ENCODE results near the gene ABHD1.

ABHD1 gene

DNA sequence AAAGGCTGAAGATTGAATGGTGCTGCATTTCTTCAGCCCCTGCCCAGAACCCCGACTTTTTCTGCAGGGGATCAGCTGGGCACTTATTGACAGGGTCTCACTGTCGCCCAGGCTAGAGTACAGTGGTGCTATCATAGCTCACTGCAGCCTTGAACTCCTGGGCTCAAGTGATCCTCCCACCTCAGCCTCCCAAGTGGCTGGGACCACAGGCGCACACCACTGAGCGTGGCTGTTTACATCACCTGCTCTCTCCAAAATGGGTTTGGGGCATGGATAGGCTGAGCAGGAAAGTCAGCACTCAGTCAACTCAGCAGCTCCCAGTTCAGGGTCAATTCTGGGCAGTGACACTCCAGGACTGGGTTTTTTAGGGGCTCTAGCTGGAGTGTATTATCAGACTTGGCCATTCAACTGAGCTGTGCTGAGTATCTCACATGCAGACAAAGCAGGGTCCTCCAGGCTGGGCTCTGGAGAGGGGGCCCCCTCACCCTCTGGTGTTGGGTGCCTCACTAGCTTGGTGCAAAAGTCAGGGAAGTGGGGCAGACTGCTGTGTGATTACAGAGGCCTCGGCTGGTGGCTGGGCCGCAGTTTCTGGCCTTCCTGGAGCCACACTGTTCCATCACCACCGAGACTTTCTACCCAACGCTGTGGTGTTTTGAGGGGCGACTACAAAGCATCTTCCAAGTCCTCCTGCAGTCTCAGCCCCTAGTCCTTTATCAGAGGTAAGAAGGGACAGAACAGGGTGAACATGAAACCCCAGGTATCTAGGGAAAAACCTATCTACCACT lies 4.5 kb downstream of the ABHD1 start:
- DNase-seq (ENCODE audit: low read depth), result no peak
- TF ChIP-seq, protein P1, sequence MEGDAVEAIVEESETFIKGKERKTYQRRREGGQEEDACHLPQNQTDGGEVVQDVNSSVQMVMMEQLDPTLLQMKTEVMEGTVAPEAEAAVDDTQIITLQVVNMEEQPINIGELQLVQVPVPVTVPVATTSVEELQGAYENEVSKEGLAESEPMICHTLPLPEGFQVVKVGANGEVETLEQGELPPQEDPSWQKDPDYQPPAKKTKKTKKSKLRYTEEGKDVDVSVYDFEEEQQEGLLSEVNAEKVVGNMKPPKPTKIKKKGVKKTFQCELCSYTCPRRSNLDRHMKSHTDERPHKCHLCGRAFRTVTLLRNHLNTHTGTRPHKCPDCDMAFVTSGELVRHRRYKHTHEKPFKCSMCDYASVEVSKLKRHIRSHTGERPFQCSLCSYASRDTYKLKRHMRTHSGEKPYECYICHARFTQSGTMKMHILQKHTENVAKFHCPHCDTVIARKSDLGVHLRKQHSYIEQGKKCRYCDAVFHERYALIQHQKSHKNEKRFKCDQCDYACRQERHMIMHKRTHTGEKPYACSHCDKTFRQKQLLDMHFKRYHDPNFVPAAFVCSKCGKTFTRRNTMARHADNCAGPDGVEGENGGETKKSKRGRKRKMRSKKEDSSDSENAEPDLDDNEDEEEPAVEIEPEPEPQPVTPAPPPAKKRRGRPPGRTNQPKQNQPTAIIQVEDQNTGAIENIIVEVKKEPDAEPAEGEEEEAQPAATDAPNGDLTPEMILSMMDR (IDR thresholded peaks at IDR 0.05; ENCODE audit: control insufficient read depth, extremely low read depth, insufficient read depth), result no peak
- no peak overlapping the region for H3K4me3 ChIP-seq (ENCODE audit: low read depth, low read length)

DNA sequence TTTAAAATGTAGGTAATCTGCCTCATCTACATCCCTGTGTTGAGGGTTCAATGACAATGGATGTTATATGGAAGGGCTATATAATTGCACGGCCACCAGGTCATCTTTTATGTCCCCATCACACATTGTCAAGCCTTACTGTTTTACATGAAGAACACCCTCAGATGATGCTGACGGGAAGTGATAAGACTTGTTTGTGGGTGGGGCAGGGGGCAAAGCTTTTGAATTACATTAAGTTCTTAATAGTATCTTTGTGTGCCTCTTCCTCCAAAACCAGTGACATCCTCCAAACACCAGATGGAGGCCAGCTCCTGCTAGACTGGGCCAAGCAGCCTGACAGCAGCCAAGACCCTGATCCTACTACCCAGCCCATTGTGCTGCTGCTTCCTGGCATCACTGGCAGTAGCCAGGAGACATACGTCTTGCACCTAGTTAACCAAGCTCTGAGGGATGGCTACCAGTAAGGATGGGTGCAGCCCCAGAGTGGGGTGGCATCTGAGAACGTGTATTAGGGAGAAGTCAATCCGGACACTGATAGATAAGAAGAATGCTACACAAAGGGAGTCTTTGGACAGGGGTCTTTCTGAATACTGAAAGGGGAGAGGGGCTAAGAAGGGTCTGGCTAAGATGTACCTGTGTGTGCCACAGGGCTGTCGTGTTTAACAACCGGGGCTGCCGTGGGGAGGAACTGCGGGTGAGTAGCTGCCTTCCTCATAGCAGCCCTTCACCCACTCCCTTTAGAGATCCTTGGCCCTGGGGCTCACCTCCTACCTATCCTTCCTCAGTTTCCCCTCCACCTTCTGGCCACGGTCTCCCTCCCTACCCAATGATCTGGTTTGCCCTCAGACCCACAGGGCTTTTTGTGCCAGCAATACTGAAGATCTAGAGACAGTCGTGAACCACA lies 5.3 kb downstream of the ABHD1 start:
- no peak overlapping the region for H3K4me3 ChIP-seq (ENCODE audit: low read depth, low read length)
- DNase-seq (ENCODE audit: low read depth), result no peak
- TF ChIP-seq, protein P1 (IDR thresholded peaks at IDR 0.05; ENCODE audit: control insufficient read depth, extremely low read depth, insufficient read depth), result no peak

DNA sequence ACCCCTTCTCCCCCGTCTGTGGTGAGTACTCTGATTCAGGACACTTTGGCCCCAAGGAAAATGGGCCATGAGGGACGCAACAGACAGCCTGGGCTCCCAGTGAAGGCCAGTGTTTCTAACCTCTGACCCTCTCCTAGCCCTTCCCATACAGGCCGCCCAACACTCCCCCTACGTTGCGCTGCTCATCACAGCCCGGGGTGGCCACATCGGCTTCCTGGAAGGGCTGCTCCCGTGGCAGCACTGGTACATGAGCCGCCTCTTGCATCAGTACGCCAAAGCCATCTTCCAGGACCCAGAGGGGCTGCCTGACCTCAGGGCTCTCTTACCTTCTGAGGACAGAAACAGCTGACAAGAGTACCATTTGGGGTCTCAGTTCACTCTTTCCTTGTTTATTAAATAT lies 6.8 kb downstream of the ABHD1 start:
- no peak for DNase-seq (ENCODE audit: low read depth)
- no peak overlapping the region for H3K4me3 ChIP-seq (ENCODE audit: low read depth, low read length)
- TF ChIP-seq, protein P1 (IDR thresholded peaks at IDR 0.05; ENCODE audit: control insufficient read depth, extremely low read depth, insufficient read depth), result no peak

DNA sequence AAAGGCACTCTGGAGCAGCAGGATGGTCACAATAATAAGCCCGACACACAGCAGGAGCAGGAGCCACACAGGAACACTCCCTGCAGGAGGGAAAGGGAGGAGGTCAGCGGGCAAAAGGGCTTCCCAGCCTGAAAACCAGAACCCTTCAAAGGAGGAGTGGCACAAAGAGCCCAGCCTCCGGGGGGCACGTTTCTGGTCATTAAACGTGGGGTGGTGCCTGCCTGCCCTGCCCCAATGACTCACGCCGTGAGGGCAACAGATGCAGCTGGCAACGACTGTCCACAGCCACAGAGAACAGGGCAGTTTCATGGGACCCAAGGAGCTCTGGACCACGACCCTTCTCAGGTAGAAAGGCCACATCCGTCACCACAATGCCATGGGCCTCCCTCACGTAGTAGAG lies 7.8 kb downstream of the ABHD1 start:
- no peak overlapping the region for H3K4me3 ChIP-seq (ENCODE audit: low read depth, low read length)
- no peak for DNase-seq (ENCODE audit: low read depth)
- TF ChIP-seq, protein P1 (IDR thresholded peaks at IDR 0.05; ENCODE audit: control insufficient read depth, extremely low read depth, insufficient read depth), result no peak

DNA sequence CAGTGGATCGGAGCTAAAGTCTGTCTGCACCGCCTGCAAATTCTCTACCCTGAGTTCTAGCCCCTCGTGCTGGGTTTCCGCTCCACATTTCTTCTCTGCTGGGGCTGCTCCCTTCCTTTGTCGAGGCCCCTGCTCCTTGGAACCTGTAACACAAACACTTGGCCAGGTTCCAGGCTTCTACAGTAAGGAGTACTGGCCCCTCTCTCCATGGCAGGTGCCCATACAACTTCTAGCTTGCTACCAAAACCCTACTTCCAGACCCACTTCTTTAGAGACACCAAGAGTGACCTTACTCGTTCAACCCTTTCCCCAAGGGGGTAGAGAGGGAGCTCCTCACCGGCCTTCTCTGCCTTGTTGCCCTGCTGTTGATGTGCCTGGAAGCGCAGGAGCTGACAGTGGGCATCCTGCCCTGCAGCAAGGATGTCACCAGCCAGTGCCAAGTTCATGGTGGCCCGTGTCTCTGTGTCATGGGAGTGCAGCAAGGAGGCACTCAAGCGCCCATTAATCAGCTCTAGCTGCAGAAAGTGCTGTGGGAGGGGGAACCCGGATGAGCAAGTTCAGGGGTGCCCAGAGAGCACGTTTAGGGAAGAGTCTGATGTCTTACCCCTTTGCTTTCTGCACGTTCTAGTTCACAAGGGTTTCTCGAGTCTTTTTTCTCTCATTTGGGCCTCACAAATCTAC lies 9.7 kb downstream of the ABHD1 start:
- peak overlapping the region; percentile 96 for H3K4me3 ChIP-seq (ENCODE audit: low read depth, low read length)
- no peak for DNase-seq (ENCODE audit: low read depth)
- TF ChIP-seq, protein P1 (IDR thresholded peaks at IDR 0.05; ENCODE audit: control insufficient read depth, extremely low read depth, insufficient read depth), result no peak

DNA sequence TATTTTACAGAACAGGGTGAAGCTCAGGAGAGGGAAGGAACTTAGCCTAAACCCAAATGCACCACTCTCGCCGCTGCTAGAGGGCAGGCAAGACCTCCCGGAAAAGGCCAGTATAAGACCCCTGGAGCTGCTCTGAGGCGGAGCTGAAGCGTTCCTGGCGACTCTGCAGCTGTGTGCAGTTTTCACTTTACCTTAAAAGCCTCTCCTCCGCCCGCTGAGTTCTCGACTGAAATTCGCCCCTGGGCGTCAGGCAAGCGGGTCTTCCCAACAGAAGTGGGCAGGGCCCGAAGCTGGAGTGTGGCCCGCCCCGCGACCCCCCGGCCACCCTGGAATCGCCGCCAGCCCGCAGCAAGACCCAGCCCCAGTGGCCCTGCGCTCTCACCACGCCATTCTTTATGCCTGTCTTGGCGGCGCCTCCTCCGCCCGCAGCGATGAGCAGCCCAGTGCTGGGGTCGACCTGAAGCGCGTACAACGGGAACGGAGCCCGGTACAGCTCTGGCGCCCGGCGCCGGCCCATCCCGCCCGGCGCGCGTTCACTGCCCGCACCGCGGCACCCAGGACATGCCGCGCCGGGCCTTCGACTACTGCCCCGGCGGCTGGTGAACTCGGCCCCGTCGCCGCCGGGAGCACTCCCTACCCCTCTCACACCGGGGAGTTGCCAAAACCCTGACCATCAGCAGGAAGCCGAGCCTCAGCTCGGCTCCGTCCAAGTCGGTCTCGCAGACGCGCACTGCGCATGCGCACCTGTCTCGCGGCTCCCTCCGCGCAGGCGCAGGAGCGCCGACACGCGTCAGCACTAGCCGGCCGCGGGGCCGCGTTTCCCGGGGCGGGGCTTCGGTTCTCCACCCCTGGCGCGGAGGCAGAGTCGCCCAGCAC lies 10.5 kb downstream of the ABHD1 start, which contains the start of gene PREB:
Gene PREB, minus strand, starts transcription at position 732 of the 876 bp plus-strand sequence. Its CDS starts 215 bp downstream, at position 517.
- TF ChIP-seq, protein P1 (IDR thresholded peaks at IDR 0.05; ENCODE audit: control insufficient read depth, extremely low read depth, insufficient read depth), result no peak
- DNase-seq (ENCODE audit: low read depth), result peak; percentile 73
- peak within 1 kb of the TSS; percentile 96 for H3K4me3 ChIP-seq (ENCODE audit: low read depth, low read length)
